Stimulated activated CD4-positive, alpha-beta T cell treated with anti-CD3 and anti-CD28 coated beads, TNF-alpha, amount 100 ng/mL, for 1 hour (primary cell): ENCODE results near the gene LARGE1.

ENCODE experiments used
- DNase-seq, 3 donors: peaks; one replicate each; pipeline ENCODE4 v3.0.0-alpha.2; 2020; ENCODE audit warnings: low read depth in 3 of 3, low spot score in 1 of 3

LARGE1 gene

DNA sequence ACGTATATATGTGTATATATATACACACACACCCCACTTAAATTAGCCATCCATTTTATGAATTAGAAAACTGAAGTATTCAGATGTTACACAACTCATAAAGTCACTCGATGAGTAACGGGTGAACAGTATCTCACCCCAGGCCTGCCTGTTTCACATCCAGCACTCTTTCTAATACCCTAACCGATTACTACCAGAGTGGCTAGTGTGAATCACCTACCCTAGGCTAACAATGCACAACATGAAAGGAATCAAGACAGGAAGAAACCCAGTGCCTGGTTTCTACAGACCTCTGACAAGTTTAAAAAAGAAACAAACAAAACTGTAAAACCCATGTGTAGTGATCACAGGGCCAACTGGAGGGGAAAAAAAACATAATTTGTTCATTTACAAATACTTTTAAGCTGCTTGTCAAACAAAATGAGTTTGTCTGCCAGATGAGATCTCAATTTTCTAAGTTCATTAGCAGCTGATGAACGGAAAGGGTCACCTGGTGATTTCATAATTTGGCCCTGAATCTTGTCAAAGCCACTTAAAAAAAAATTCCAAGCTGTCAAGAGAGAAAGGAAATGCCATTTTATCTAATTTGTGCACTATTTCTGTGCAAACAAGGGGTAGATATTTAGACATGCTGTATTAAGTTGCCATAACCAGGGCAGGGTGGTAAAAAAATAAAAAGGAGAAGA, 134.8 kb downstream of the LARGE1 start:
- DNase-seq: no peak

DNA sequence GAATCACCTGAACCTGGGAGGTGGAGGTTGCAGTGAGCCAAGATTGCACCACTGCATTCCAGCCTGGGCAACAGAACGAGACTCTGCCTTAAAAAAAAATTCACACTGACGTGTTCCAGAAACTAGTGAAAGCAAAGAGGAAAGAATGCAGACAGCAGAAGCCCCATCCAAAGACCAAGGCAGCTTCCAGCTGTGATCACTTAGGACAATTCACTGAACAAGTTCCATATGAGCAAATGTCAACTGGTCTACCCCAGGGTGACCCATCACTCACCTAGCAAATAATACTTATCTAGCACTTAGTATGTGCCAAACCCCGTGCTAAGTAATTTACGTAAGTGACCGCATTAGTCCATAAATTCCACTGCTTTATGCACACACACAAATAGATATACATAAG, 138.9 kb downstream of the LARGE1 start:
- no peak for DNase-seq

DNA sequence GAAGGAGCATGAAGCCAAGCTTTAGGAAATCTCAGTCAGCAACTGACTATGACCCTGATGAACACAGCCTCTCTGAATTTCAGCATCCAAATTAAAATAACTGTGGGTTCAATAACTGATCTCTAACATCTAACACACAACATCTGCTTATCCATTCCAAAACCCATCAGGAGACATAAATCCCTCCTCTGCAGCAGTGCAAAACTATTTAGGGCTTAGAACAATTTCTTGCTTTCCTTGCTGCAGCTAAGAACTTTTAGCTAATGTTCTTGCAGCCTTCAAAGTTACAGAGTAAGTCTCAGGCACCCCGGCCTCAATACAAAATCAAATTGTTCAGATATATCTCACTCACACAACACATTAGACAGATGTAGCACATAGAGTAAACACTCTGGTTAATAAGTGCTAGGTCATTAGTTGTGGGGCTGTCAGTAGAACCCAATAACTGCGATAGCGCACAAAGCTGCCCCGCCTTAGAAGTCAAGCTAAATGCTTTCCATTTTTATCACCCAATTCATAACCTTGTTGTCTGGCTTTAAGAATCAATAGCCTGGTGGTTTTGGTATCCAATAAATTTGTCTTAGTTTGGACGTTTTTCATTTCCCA, 139.6 kb downstream of the LARGE1 start:
- no peak for DNase-seq

DNA sequence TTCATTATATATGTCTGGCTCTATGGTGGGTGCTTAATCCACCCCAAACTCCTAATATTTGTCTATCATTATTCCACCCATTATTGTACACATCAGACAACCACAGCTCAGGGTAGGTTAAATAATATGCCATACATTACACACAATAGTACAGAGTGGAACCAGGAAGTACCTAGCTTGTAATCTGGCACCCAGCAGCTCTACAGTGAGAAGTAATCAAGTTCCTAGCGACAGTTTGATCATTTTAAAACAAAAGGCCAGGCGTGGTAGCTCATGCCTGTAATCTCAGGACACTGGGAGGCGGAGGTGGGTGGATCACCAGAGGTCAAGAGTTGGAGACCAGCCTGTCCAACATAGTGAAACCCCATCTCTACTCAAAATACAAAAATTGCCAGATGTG, 141.0 kb downstream of the LARGE1 start:
- DNase-seq: no peak

DNA sequence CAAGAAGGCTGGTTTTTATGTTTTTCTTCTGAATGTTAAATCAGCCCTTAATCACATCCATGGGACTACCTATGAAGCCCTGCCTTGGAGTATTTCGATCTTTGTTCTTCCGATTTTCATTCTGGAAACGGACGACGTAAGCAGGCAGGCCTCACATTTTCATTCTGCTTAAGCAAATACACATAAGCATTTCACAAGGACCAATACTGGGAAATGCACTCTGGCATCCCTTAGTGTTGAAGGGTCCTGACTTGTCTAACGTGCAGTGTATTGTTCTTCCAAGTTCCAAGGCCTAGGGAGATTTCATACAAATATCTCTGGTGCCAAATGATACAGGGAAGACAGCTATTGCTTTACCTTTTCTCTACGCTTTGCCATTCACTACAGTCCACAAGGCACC, 143.8 kb downstream of the LARGE1 start:
- DNase-seq: no peak

DNA sequence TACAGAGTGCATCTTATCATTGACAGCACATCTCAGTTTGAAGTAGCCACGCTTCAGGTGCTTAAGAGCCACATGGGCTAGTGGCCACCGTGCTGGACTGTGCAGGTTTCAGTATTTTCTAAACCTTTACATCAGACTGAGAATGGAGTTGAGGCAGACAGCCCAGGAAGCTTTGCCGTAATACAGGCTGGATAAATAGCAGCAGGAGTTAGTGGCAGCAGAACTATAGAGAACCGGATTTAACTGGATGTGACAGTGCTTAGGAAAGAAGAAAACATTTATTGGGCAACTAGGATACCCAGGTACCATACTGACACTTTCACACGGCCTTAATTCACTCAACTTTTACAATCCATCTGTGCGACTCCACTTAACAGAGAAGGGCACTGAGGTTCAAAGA, 145.5 kb downstream of the LARGE1 start:
- no peak for DNase-seq

DNA sequence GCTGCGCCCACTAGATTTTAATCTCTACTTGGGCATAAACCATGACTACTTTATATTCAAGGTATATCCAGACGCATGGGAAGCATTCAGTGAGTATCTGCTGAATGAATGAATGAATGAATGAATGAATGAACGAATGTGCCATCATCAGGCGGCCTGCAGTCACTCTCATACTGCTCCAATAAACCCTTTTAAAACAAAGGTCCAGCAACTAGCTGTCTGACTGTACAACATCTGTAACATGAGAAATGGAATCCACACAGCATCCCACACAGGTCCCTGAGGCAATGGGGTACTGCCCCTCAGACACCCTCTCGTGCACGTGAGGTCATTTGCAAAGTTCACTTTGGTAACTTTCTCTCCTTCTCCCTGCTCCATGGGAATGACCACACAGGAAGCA, 147.5 kb downstream of the LARGE1 start:
- DNase-seq: no peak

DNA sequence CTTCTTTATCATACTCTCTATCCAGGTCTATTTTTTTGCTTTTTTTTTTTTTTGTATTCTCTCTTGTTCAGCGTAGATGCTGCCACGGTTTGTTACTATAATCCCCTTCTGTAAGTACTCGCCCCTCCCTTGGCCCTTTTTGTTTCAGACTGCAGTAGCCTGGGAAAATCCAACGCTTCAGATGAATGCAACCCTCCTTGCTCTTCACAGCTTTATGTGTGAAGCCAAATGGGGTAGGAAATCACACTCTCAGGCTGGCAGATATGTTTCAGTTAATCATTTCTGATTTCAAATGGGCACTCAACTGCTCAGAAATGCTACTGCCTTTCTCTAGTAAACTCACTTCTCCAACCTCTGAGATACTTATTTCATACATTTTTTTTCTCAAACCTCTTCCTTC, 149.1 kb downstream of the LARGE1 start:
- DNase-seq: no peak

DNA sequence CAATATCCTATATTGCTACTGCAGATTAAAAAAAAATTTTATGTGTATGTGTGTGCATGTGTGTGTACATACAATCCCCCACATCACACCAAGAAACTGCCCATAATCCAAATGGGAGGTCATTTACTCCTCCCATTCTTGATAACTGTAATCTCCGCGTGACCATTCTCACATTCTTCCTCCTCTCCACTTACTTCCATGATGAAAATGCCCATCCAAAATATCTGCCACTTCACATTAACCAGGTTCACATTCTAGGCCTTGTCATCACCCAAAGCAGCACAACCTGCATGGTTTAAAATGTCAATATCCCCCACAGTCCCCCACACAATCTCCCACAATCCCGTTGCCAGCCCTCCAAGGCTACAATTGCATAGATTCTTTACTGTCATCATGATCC, 149.6 kb downstream of the LARGE1 start:
- no peak for DNase-seq

DNA sequence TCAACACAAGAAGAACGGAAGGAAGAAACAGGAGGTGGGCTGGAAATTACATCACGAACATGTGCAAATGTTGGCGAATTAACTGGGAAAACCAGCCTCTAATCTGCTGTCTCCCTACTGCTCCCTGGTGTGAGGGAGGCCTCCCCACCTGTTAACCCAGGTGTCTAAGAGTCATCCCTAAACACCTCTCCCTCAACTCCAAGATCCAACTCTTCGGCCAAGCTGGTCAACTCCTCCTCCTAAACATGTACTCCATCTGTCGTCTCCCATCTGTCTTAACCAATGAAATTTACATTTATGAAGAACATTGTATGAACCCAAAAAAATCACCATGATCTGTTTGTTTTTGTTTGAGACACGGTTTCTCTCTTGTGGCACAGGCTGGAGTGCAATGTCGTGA, 154.2 kb downstream of the LARGE1 start:
- no peak for DNase-seq

DNA sequence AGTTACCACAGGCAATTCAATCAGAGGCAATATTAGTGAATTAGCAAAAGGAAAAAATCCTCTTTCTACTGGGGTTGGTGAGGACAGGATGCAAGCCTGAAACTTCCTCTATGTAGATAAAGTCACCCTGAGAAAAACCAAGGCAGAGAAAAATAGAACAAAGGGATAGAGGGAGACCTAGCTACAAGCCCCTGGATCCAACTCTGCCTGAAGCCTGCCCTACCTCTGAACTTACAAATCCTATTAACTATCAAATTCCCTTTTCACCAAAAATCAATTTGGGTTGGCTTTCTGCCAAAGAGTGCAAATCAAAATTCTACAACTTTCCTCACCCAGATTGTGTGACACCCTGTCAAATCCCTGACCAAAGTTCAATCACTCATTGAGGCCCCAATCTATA, 161.3 kb downstream of the LARGE1 start:
- no peak for DNase-seq

DNA sequence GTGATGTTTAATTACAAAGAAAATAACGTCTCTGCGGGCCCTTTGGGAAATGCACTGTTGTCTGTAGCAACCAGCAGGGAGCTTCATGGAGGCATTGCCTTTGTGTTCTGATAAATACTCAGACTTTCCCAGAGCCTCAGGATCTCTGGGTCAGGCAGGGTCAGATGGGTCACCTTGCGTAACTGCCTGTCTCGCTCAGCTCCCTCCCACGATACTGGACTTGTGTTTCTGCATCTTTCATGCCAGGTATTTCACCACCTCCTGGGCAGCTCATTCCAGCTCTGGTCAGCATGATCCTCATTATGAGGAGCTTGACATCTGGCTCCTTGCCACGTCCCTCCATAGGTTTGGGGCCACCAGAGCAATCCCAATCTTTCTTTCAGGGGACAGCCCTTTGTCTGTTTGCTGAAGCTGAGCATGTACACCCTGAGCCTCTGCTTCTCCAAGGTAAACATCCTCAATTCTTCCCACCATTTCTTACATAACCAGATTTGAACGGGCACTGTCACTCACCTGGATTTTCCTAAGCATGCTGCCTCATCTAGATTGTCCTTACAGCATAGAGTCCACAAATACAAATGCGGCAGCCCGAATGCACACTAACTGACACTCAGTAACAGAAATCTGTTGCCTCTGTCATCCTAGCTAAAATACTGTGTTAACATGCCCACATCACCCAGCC, 162.3 kb downstream of the LARGE1 start:
- DNase-seq: no peak

DNA sequence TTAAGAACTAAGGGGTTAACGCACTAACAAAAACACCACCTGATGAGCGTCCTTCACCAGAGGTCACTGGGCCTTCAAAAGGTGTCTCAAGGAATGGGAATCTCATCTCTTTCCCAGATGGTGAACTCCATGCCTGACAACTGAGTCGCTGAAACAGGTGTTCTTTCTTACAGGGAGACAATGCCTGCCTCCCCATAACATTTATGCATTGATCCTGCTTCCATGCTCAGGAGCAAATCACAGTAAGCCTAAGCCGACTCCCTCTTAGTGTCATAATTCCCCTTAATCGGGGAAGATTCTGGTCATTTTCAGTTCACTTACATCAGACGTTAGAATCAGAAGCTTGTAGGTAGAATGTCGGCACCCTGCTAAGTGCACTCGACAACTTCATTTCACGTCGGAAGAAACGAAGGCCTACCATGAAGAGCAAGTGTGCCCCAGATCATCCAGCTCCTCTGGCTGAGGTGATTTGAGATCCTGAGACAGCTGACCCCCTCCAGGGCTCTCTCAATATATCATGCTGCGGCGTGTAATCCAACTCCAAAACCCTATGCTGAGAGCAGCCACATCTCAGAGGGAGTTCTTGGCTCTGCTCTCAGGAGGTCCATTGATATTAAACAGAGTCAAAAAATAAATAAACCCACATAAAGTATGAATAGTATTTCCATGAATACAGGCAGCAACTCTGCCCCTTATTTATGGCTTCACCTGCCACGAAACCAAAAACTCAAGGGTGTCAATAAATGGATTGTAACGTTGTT, 163.1 kb downstream of the LARGE1 start:
- DNase-seq: no peak

DNA sequence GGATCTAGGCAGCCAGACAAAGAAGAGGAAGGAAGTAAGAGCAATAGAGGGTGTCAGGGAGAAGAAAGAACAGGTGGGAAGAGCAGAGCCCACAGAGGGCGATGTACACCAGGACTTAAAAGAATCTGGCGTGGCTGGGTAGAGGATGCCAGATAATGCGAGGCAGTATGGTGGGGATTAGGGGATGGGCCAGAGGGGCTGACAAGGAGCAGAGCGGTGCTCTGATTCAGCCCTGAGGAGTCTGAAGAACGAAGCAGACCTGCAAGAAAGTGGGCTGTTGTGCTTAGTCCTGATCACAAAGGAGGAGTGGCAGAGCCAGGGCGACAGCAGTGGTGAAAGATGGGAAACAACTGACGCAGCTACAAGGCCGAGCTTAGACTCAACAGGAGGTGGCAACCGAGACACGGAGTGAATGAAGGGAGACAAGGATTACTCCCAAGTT, 163.7 kb downstream of the LARGE1 start:
- DNase-seq: no peak

DNA sequence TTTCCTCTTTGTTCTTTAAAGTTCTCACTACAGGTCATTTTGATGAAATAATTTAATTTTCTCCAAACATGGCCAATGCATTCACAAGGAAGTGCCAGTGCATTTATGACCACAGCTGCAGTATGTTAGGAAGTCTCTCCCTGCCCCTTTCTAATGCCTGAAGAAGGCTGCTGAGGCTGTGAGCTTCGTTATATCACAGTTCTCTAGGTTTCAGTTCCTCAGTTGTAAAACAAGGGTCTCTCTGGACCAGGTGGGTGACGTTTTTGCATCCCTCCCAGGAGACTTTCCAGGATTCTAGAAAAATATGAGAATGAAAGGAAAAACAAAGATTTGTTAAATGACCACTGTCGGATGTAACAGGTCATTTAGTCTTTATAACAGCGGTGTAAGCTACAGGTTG, 171.6 kb downstream of the LARGE1 start:
- DNase-seq: no peak

DNA sequence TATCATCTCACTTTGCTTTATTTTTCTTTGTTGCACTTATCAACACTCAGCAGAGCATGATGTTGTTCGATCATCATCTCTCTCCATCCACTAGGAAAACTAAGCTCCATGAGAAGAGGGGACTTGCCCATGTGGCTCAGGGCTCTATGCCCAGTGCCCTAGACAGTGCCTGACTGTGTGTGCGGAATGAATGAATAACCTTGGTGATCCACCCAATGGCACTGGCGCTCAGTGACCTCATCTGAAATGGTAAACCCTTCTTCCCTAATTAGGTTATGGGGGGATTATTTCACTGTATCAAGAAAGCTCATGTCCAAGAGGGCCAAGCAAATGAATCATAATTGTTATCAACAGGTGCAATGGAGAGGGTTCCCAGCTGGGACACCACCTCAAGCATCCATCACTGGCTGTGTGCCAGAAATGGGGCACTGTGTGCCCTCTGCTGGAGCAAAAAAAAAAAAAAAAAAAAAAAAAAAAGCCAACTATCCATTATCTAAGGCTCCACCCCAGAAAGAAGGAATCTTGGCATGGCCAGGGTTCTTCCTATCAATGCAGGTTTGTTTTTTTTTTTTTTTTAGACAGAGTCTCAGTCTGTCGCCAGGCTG, 172.6 kb downstream of the LARGE1 start:
- no peak for DNase-seq

DNA sequence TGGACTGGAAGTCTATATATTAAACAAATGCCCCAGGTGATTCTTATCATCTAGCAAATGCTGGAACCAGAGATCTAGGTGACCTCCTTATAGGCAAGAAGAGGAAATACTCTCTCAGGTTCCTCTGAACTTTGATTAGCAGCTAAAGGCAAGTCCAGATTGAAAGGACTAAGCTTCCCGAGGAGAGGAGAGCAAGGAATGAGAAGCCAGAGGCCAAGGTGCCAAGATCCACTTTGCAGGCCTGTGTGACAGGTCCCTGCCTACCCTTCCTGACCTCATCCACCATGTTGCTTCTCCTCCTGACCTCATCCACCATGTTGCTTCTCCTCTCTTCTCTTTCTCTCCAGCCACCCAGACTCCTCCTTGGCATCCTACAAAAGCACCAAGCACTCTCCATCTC, 173.2 kb downstream of the LARGE1 start:
- no peak for DNase-seq

DNA sequence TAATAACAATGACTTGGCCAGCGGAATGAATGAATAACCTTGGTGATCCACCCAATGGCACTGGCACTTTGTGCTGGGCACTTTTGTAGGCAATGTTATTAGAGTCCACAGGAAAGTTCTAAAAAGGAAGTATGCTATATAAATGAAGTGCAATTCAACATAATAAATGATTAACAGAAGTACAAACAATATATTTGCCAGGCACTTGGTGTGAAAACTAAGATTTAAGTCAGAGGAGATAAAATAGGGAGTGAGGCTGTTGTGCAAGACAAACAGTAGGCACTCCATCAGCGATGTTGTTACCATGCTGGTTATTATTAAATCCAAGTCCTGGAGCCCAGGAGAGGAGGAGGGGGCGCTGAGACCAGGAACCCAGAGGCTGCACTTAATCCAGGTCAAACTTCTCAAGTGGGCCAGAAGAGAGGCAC, 173.8 kb downstream of the LARGE1 start:
- no peak for DNase-seq

DNA sequence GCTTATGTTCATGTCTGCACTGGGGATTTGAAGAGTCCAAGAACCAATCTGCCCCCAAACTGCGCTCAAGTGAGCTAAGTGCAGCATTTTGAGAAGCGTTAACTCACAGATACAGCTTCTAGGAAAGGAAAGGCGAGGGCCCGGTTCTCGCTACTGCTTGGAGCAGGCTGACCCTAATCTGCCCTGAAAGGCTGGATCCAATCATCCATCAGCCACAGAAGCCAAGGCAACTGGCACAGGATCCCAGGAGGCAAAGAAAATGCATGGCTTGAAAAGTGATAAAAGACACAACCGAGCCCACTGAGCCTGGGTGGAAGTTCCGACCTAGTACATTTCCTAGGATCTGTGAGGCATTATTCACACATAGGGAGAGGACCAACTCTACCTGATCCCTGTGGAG, 174.8 kb downstream of the LARGE1 start:
- DNase-seq: no peak

DNA sequence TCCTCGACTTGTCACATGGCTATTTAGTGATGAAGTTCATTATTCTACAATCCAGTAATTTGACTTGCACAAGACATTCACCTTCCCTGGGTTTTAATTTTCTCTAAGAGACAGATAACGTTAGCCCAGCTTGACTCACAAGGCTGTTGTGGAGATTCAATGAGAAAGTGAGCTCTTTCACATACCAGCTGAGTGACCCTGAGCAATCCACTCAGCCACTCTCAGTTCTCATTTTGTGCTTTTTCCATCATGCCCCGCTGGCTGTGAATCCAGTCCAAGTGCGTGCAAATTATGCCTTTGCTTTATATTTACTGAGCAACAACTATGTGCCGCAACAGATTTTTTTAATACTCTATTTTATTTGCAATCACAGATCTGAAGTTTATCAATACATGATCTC, 176.5 kb downstream of the LARGE1 start:
- DNase-seq: no peak

DNA sequence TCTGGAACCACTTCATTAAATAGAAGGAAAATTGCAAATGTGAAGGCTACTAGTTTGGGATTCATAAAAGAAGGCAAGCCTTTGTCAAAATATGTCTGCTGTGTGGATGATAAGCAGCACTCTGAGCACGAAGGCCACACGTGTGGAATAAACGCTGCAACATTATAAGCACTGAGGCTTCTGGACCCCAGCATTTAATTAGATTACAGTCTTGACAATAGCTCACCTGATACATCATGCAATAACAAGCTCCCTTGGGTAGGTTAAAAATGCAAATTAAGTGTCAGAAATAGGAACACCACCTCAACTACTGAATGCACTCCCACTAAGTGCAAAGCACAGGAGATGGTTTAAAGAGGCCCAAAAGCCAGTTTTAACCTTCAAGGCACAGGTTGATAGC, 179.3 kb downstream of the LARGE1 start:
- no peak for DNase-seq

DNA sequence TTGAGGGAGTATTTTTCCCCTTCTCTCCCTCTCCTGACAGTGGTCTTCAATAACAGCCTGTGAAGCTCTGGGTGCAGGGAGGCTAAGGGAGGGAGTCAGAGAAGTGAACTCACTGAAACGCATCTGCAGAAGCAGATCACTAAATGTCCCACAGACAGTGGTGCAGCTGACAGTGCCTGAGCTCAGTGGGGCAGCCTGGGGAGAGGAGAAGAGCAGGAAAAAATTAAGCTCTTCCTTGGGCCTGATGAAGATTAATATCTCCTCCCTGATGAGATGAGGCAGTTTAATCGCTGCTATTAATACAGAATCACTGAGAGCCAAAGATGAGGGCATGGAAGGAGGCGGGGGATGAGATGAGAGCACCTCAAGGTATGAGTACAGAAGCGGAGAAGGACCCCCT, 180.8 kb downstream of the LARGE1 start:
- no peak for DNase-seq
